ENCODE measurements around the gene THSD4.

THSD4 gene

GRCh38 chr15:71592203-71592602 is 476.9 kb downstream of the THSD4 start:
- Mint-ChIP-seq H3K4me1 (no peaks in the 10 kb centered on the region), H3K4me3 (no peak overlapping the region), H3K36me3 (no peaks in the 10 kb centered on the region), H3K27me3 (no peaks in the 10 kb centered on the region), H3K9me3 (no peaks in the 10 kb centered on the region), H3K27ac (no peak overlapping the region)
- no peak for DNase-seq
- ATAC-seq (replicated peaks), result no peak

DNA sequence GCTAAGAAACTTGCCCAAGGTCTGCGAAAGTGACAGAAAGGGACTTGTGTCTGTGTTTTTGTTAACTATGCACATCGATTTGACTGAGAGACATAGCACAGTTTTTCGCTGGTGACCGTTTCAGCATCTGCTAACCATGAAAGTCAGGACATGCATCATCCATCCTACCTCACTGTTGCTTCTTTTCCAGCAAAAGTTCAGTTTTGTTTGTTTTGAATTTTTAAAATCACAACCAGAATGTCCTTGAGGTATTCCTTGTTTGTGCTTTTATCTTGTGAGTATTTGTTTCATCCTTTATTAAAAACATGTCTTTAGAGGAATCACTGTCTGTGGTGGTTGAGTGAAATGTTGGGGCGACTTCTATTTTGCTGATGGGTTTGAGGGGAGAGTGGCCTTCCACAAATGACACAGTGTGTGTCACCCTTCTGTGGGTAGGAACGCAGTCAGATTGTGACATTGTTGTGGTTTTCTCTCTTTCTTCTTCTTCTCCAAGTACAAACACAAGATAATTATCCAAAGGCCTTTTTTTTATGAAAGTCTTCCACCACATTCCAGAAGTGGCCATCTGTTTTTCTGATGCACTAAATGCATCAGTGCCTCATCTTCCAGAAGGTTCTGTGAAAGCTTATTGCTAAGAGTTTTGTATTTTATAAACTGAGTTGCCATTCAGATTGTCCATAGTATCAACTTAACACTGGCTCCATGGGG is 480.7 kb downstream of the THSD4 start:
- Mint-ChIP-seq H3K9me3 (no peaks in the 10 kb centered on the region), H3K27me3 (peaks cover 0 to 5% of the 10 kb centered on the region in 2 donors), H3K4me3 (no peak overlapping the region), H3K4me1 (no peaks in the 10 kb centered on the region), H3K27ac (no peak overlapping the region), H3K36me3 (no peaks in the 10 kb centered on the region)
- no peak for DNase-seq
- no peak for ATAC-seq (replicated peaks)

DNA sequence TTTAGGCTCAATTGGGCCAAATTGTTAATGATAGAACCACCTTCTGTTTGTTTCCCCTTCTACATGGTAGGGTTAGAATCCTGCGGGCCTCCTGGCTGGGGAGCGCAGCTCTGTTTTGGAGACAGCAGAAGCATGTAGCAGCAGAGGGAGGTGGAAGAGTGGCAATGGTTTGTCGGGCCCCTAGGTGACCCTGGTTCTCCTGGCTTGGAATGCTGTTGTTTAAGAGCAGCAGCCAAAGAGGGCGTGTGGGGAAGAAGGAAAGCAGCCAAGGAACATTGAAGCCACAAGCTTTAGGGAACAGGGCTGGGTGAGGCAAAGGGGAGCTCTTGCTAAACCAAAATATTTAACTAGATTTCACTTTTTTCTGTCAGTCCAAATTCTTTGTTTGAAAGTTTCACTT is 481.4 kb downstream of the THSD4 start:
- H3K36me3 Mint-ChIP-seq, result no peaks in the 10 kb centered on the region
- DNase-seq (no peak), ATAC-seq (replicated peaks) (no peak)
- peaks cover 0 to 5% of the 10 kb centered on the region in 2 donors for H3K27me3 Mint-ChIP-seq
- H3K4me1 Mint-ChIP-seq, result no peaks in the 10 kb centered on the region
- no peak overlapping the region for H3K4me3 Mint-ChIP-seq
- no peaks in the 10 kb centered on the region for H3K9me3 Mint-ChIP-seq
- H3K27ac Mint-ChIP-seq, result no peak overlapping the region

- no peak for ATAC-seq (replicated peaks)
- Mint-ChIP-seq H3K4me1 (no peaks in the 10 kb centered on the region), H3K9me3 (no peaks in the 10 kb centered on the region), H3K4me3 (no peak overlapping the region), H3K36me3 (no peaks in the 10 kb centered on the region), H3K27me3 (peaks cover 0 to 5% of the 10 kb centered on the region in 2 donors), H3K27ac (no peak overlapping the region)
- no peak for DNase-seq
These were observed 481.9 kb downstream of the THSD4 start for GRCh38 chr15:71597126-71597525.

DNA sequence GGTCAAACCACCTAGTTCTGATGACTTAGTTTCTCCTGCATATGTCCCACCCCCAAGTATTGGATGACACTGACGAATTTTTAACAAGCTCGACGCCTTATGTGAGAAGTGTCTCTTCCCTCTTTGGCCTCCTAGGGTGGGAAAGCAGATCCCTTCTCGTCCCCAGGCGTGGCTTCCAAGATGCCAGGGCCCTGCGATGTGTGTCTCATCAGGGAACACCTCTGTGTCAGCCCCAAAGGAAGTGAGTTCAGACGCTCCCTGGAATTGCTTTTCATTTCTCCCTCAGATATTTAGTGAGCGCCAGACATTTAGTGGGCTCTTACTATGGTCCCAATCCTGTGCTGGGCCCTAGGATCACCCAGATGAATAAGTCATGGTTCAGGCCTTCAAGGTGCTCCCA is 482.4 kb downstream of the THSD4 start:
- ATAC-seq (replicated peaks), result no peak
- H3K4me3 Mint-ChIP-seq, result no peak overlapping the region

DNA sequence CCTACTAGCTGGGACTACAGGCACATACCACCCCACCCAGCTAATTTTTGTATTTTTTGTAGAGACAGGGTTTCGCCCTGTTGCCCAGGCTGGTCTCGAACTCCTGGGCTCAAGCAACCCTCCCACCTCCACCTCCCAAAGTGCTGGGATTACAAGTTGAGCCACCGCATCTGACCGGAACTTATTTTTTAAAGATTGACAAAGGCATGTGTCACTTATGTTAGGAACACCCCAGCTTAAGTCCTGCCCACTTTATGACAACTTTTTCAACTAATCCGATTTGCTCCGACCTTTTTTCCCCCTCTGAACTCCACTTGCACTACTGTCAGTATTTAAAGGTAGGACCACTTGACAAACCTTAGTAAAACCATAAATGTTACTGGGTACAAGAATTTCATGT is 483.5 kb downstream of the THSD4 start:
- Mint-ChIP-seq H3K9me3 (peaks cover 2 to 4% of the 10 kb centered on the region in 2 donors), H3K36me3 (no peaks in the 10 kb centered on the region), H3K27ac (no peak overlapping the region), H3K4me1 (no peaks in the 10 kb centered on the region), H3K4me3 (no peak overlapping the region), H3K27me3 (peaks cover 0 to 7% of the 10 kb centered on the region in 2 donors)
- ATAC-seq (replicated peaks), result no peak
- no peak for DNase-seq

More for the DNA sequence above, 482.4 kb downstream of the THSD4 start:
- H3K36me3 Mint-ChIP-seq, result no peaks in the 10 kb centered on the region
- H3K27ac Mint-ChIP-seq, result no peak overlapping the region
- no peaks in the 10 kb centered on the region for H3K9me3 Mint-ChIP-seq
- no peak for DNase-seq
- H3K27me3 Mint-ChIP-seq, result peaks cover 0 to 5% of the 10 kb centered on the region in 2 donors
- no peaks in the 10 kb centered on the region for H3K4me1 Mint-ChIP-seq

DNA sequence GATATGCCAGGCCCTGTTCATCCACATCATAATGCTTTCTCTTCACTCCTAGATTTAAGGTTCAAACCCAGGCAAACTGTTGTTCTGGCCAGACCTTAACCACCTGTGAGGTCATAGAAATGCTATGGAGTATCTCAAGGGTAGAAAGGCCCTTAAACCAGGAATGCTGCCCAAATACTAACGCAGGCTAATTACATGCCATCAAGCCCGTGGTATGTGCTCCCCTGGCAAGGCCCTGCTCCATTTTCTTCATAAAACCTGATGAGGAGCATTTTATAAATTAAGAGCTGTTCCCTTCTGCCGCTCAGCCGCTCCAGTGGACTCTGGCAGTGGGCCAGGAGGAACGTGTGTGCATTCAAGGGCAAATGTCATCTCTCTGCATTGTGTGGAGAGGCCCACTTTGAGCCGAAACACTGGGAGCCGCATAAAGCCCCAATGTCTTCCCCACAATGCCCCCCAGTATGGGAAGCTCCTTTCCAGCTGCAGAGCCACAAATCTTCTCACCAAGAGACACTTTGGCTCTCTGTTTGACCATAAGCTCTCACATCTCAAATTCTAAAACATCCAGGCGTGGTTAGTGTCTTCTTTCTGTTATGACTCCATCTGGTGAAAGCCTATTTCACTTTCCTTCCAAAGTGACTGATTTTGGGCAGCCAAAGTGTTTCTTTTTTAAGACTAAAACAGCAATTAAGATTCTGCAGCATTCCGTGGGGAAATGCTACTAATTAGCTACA is 484.3 kb downstream of the THSD4 start:
- peaks cover 2 to 6% of the 10 kb centered on the region in 2 donors for H3K9me3 Mint-ChIP-seq
- H3K4me1 Mint-ChIP-seq, result no peaks in the 10 kb centered on the region
- H3K4me3 Mint-ChIP-seq, result no peak overlapping the region
- peaks cover 0 to 8% of the 10 kb centered on the region in 2 donors for H3K27me3 Mint-ChIP-seq
- H3K27ac Mint-ChIP-seq, result peak overlapping the region; percentile 59
- no peaks in the 10 kb centered on the region for H3K36me3 Mint-ChIP-seq
- ATAC-seq (replicated peaks) (no peak), DNase-seq (no peak)

- Mint-ChIP-seq H3K27ac (no peak overlapping the region), H3K27me3 (peaks cover 0 to 8% of the 10 kb centered on the region in 2 donors), H3K4me3 (no peak overlapping the region), H3K4me1 (no peaks in the 10 kb centered on the region), H3K9me3 (peaks cover 2 to 10% of the 10 kb centered on the region in 2 donors), H3K36me3 (no peaks in the 10 kb centered on the region)
- no peak for ATAC-seq (replicated peaks)
- no peak for DNase-seq
These were observed 485.0 kb downstream of the THSD4 start for GRCh38 chr15:71600237-71600636.

GRCh38 chr15:71601038-71601834 is 486.0 kb downstream of the THSD4 start:
- ATAC-seq (replicated peaks), result no peak
- Mint-ChIP-seq H3K9me3 (peaks cover 2 to 17% of the 10 kb centered on the region in 2 donors), H3K27ac (no peak overlapping the region), H3K4me3 (no peak overlapping the region), H3K4me1 (no peaks in the 10 kb centered on the region), H3K27me3 (peaks cover 0 to 8% of the 10 kb centered on the region in 2 donors), H3K36me3 (no peaks in the 10 kb centered on the region)
- no peak for DNase-seq

GRCh38 chr15:71603379-71603778 is 488.1 kb downstream of the THSD4 start:
- Mint-ChIP-seq H3K4me3 (no peak overlapping the region), H3K27ac (no peak overlapping the region), H3K9me3 (peaks cover 2 to 17% of the 10 kb centered on the region in 2 donors), H3K27me3 (peaks cover 8% of the 10 kb centered on the region in 2 donors), H3K36me3 (no peaks in the 10 kb centered on the region), H3K4me1 (no peaks in the 10 kb centered on the region)
- ATAC-seq (replicated peaks) (no peak), DNase-seq (no peak)

DNA sequence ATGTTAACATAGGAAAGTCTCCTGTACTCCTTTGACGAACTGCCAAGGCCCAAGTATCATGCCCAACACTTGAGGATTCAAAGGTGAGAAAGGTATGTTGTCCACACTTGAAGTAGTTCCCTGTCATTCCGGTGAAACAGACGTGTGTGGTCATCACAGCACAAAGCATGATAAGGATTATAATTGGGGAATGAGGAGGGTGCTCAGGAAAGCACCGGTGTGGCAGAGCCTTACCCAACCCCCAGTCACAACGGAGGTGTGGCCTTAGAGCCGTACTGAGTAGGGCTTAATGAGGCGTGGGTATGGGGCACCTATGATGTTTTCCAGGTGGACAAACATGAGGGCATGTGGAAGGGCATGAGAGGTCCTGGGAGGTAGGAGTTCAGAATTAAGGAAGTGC is 492.1 kb downstream of the THSD4 start:
- ATAC-seq (replicated peaks) (no peak), DNase-seq (no peak)
- H3K27me3 Mint-ChIP-seq, result peaks cover 4 to 15% of the 10 kb centered on the region in 2 donors
- H3K4me1 Mint-ChIP-seq, result no peaks in the 10 kb centered on the region
- H3K27ac Mint-ChIP-seq, result no peak overlapping the region
- peaks cover 2 to 17% of the 10 kb centered on the region in 2 donors for H3K9me3 Mint-ChIP-seq
- no peaks in the 10 kb centered on the region for H3K36me3 Mint-ChIP-seq
- no peak overlapping the region for H3K4me3 Mint-ChIP-seq

GRCh38 chr15:71610728-71611552 is 495.7 kb downstream of the THSD4 start:
- Mint-ChIP-seq H3K36me3 (no peaks in the 10 kb centered on the region), H3K4me3 (no peak overlapping the region), H3K27me3 (peaks cover 0 to 15% of the 10 kb centered on the region in 2 donors), H3K9me3 (no peaks in the 10 kb centered on the region), H3K27ac (no peak overlapping the region), H3K4me1 (no peaks in the 10 kb centered on the region)
- DNase-seq, result no peak
- no peak for ATAC-seq (replicated peaks)

- Mint-ChIP-seq H3K4me3 (no peak overlapping the region), H3K4me1 (no peaks in the 10 kb centered on the region), H3K9me3 (no peaks in the 10 kb centered on the region), H3K36me3 (no peaks in the 10 kb centered on the region), H3K27me3 (peaks cover 0 to 15% of the 10 kb centered on the region in 2 donors), H3K27ac (no peak overlapping the region)
- DNase-seq (no peak), ATAC-seq (replicated peaks) (no peak)
These were observed 496.5 kb downstream of the THSD4 start for GRCh38 chr15:71611553-71612396.
